Activated CD8-positive, alpha-beta memory T cell treated with anti-CD3 and anti-CD28 coated beads for 48 hours (primary cell): ENCODE measurements around the gene PIN1.

Experiments used
- DNase-seq, 3 experiments: peaks; one replicate each; pipeline ENCODE4 v3.0.0-alpha.2; 2020; ENCODE audit warnings: low read depth in 2 of 3, low spot score in 2 of 3

Gene PIN1

GRCh38 chr19:9883231-9883758 is 48.2 kb downstream of the PIN1 start:
- no peak for DNase-seq

GRCh38 chr19:9883764-9884163 is 48.6 kb downstream of the PIN1 start:
- no peak for DNase-seq

- no peak for DNase-seq
Observed at GRCh38 chr19:9885077-9885552, 50.0 kb downstream of the PIN1 start.

- DNase-seq = no peak
Observed at GRCh38 chr19:9891609-9892373, 56.7 kb downstream of the PIN1 start.
